C4-2B (cell line): ENCODE measurements around the gene FAM222B.

Experiments used
- H3K27ac ChIP-seq: fragments of 450-650 bp; 2 replicates; pipeline ENCODE4 v1.5.1; 2017
- ZFX ChIP-seq: fragments of 450-650 bp; IDR thresholded peaks from 2 replicates; pipeline ENCODE4 v1.6.1; 2017
- TF ChIP-seq, protein P1 (sequence below): fragments of 450-650 bp; conservative IDR thresholded peaks from 2 replicates; pipeline ENCODE4 v1.5.1; 2017; ENCODE audit warnings: mild to moderate bottlenecking

FAM222B gene

DNA sequence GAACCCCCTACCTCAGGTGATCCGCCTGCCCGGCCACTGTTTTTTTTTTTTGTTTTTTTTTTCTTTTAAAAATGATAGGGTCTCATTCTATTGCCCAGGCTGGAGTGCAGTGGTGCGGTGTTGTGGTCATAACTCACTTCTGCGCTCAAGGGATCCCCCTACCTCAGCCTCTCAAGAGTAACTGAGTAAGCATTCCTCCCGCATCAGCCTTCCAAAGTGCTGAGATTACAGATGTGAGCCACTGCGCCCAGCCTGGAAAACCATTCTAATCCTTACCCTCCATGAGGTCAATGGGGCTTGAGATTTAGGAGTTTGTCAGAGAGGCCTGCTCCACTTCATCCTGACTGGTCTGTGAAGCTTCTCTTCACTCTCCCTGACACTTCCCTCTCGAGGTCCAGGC lies 24.7 kb upstream of the FAM222B start:
- peak overlapping the region; percentile 34 for H3K27ac ChIP-seq
- TF ChIP-seq, protein P1, sequence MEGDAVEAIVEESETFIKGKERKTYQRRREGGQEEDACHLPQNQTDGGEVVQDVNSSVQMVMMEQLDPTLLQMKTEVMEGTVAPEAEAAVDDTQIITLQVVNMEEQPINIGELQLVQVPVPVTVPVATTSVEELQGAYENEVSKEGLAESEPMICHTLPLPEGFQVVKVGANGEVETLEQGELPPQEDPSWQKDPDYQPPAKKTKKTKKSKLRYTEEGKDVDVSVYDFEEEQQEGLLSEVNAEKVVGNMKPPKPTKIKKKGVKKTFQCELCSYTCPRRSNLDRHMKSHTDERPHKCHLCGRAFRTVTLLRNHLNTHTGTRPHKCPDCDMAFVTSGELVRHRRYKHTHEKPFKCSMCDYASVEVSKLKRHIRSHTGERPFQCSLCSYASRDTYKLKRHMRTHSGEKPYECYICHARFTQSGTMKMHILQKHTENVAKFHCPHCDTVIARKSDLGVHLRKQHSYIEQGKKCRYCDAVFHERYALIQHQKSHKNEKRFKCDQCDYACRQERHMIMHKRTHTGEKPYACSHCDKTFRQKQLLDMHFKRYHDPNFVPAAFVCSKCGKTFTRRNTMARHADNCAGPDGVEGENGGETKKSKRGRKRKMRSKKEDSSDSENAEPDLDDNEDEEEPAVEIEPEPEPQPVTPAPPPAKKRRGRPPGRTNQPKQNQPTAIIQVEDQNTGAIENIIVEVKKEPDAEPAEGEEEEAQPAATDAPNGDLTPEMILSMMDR, result no peak
- TF ChIP-seq ZFX, result no peak

DNA sequence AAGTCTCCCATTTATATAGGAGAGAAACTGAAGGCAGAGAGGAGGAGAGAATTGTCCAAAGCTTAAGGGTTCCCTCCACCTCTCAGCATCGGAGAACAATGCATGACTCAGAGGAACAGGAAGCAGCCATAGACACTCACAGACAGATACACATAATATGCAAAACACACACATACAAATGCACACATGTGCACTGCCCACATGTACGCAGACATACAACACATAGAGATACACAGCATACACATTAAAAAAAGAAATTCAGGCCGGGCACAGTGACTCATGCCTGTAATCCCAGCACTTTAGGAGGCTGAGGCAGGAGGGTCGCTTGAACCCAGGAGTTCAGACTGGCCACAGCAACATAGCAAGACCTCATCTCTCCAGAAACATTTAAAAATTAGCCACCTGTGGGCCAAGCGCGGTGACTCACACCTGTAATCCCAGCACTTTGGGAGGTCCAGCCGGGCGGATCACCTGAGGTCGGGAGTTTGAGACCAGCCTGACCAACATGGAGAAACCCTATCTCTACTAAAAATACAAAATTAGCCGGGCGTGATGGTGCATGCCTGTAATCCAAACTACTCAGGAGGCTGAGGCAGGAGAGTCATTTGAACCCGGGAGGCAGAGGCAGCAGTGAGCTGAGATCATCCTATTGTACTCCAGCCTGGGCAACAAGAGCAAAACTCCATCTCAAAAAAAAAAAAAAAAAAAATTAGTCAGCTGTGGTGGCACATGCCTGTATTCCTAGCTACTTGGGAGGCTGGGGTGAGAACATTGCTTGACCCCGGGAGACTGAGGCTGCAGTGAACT lies 23.6 kb upstream of the FAM222B start:
- peak overlapping the region; percentile 34; the same call in 1 of the 2 replicates for H3K27ac ChIP-seq

DNA sequence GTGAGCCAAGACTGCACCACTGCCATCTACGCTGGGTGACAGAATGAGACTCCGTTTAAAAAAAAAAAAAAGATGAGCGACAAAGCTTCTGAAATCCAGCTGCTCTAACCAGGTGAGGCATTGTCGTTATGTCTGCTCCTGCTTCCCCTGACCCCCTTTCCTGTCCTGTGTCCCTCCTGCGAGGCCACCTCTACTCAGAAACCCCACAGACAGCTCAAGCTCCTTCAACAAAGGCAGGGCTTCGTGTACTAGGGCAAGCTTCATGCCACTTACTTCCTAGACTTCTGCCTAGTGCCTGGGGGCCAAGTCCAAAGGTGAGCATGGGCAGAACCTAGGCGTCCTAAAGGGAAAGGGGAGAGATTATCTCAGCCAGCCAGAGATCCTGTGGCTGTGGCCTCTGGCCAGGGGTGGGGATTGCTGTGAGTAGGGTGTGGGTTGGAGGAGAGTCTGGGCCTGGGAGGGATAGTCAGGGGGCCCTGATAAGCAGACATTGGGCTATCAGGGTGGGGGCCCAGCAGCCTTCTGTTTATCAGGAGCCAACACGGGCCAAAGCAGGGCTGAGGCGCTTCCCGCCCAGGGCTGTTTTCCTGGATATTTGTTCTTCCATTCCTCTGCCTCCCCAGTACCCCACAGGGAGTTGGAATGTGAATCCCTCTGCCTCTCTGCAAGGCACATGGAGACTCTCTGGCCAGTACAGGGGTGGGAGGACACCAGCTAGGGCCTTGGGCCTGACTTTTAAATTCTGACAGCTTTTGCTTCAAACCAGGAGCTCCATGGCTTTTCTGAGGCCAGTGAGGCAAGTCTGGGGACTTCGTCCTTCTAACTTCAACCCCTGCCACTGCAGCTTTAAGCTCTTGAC lies 22.6 kb upstream of the FAM222B start:
- no peak for TF ChIP-seq ZFX
- TF ChIP-seq, protein P1, result no peak
- no peak overlapping the region for H3K27ac ChIP-seq

More for the DNA sequence above, 23.6 kb upstream of the FAM222B start:
- TF ChIP-seq ZFX, result no peak
- TF ChIP-seq, protein P1, result no peak

DNA sequence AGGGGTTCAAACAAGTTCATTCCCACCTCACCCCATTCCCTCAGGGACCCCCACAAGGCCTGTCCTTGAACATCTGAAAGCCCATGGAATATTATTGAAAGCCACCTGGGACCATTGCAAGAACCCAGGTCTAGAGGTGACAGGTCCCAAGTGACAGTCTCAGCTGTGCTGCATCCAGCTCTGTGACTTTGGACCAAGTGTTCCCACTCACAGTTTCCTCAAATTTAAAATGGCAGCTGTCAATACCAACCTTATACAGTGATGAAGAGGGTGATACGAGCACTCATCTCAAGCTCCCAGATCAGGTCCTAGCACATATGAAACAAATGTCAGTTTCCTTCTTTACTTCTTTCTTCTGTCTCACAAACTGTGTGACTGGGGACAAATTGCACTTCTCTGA lies 21.4 kb upstream of the FAM222B start:
- no peak overlapping the region for H3K27ac ChIP-seq
- TF ChIP-seq ZFX, result no peak
- TF ChIP-seq, protein P1, result no peak

DNA sequence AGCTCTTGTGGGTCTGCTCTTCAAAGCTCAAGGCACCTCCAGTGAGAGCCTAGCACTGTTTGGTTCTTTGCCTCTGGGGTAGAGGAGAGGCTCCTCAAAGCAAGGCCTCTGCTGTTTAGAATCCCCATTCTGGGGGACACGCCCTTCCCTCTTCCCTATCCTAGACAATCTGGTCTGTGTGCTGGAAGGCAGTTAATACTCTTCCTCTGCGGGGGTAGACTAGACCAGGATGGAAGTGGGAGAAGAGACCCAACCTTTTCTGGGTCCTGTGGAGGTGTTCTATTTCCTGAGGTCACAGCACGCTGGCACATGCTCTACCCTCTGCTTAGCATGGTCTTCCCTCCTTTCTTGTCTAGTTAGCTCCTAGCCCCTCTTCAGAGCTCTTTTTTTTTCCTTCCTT lies 20.0 kb upstream of the FAM222B start:
- no peak overlapping the region for H3K27ac ChIP-seq
- no peak for TF ChIP-seq ZFX
- TF ChIP-seq, protein P1, result no peak

DNA sequence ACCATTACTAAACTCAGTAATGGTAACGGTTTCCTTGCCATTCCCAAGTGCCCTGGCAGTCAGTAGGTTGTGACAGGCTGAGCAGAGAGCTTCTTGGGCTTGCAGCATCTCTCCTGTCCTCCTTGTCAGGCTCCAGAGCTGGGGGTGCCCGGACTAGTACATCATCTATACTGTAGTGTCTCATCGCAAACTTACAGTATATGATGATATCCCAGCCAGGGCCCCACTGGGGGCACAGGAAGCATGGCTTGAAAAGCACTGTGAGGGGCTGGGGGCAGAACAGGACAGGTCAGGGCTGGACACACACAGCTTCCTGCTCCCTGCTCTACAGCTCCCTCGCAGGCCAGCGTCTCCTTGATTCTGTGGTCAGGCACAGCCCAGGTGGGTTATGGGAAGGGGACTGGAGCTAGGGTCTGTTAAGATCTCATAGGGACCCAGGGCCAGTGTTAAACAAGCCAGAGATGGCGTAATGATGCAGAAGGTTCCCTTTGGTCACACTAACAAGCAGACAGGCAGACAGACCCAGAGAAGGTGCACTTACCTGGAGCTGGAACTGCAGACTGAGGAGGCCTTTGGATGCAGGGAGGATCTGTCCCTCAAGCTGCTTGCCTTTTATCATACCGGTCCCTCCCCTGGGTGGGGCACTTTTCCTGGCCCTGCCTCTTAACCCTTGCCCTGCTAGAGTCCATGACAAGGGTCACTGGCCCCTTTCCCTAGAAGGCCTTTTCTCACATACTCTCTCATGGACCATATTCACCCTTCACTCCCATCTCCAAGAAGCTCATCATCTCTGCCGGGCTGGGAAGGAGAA lies 19.0 kb upstream of the FAM222B start:
- no peak overlapping the region for H3K27ac ChIP-seq
- TF ChIP-seq, protein P1, result no peak
- TF ChIP-seq ZFX, result no peak
